Stimulated activated CD4-positive, alpha-beta T cell treated with anti-CD3 and anti-CD28 coated beads, TNF-alpha, amount 100 ng/mL, for 1 hour (primary cell): ENCODE results near the gene HIVEP3.
"Not testable (repeated sequence)": the region's sequence is repeated elsewhere in the genome, so short reads cannot be mapped to it uniquely, and the experiment has no call there.

Experiments
- DNase-seq, 3 donors: peaks; one replicate each; pipeline ENCODE4 v3.0.0-alpha.2; 2020; ENCODE audit warnings: low read depth in 3 of 3, low spot score in 1 of 3

Gene HIVEP3

GRCh38 chr1:41918450-41919043 lies at the start of gene HIVEP3:
Gene HIVEP3 (minus strand): TSS chr1:41918922.
- DNase-seq, result no peak

- DNase-seq, result no peak
Observed at GRCh38 chr1:41964400-41964799, 45.7 kb upstream of the HIVEP3 start.

GRCh38 chr1:41963636-41964035 lies 44.9 kb upstream of the HIVEP3 start:
- no peak for DNase-seq

- no peak for DNase-seq
Observed at GRCh38 chr1:41958015-41958673, 39.4 kb upstream of the HIVEP3 start.

GRCh38 chr1:41957568-41957967 lies 38.8 kb upstream of the HIVEP3 start:
- DNase-seq, result no peak

GRCh38 chr1:41955461-41956159 lies 36.9 kb upstream of the HIVEP3 start:
- DNase-seq, result no peak

GRCh38 chr1:41954533-41954944 lies 35.8 kb upstream of the HIVEP3 start:
- DNase-seq, result no peak

- DNase-seq, result no peak
Observed at GRCh38 chr1:41953291-41953690, 34.6 kb upstream of the HIVEP3 start.

GRCh38 chr1:41952208-41952607 lies 33.5 kb upstream of the HIVEP3 start:
- DNase-seq, result no peak

GRCh38 chr1:41951492-41951891 lies 32.8 kb upstream of the HIVEP3 start:
- not testable (repeated sequence) for DNase-seq

GRCh38 chr1:41950820-41951219 lies 32.1 kb upstream of the HIVEP3 start:
- DNase-seq, result no peak

GRCh38 chr1:41945946-41946345 lies 27.2 kb upstream of the HIVEP3 start:
- not testable (repeated sequence) for DNase-seq

GRCh38 chr1:41943717-41944116 lies 25.0 kb upstream of the HIVEP3 start:
- DNase-seq, result no peak

- DNase-seq, result no peak
Observed at GRCh38 chr1:41942278-41942677, 23.6 kb upstream of the HIVEP3 start.

- no peak for DNase-seq
Observed at GRCh38 chr1:41941381-41941780, 22.7 kb upstream of the HIVEP3 start.

- DNase-seq, result no peak
Observed at GRCh38 chr1:41939194-41939593, 20.5 kb upstream of the HIVEP3 start.

GRCh38 chr1:41936107-41936506 lies 17.4 kb upstream of the HIVEP3 start:
- no peak for DNase-seq

GRCh38 chr1:41935226-41935625 lies 16.5 kb upstream of the HIVEP3 start:
- DNase-seq, result no peak

- no peak for DNase-seq
Observed at GRCh38 chr1:41933106-41933505, 14.4 kb upstream of the HIVEP3 start.

GRCh38 chr1:41931578-41931977 lies 12.9 kb upstream of the HIVEP3 start:
- no peak for DNase-seq

GRCh38 chr1:41927118-41927517 lies 8.4 kb upstream of the HIVEP3 start:
- no peak for DNase-seq

GRCh38 chr1:41925712-41926111 lies 7.0 kb upstream of the HIVEP3 start:
- no peak for DNase-seq
